K562 (cell line): ENCODE measurements around the gene ZNF302. TPM values are rescaled to one million over a fixed set of nuclear protein-coding genes. Genes with fewer than 3 reads are reported as not detected.
A peak's percentile ranks its signal among the peaks of the same experiment; 100 is the strongest.

Experiments used
- BRCA1 ChIP-seq, 2 experiments: fragments of 450-650 bp in 1 of 2; sonication (generic) in 1 of 2; formaldehyde crosslinking in 1 of 2; IDR thresholded peaks; 2 replicates each; pipeline versions ENCODE4 v1.5.0 to v1.6.1; 2017 to 2020; ENCODE audit warnings: mild to moderate bottlenecking in 1 of 2, missing genetic modification reagents in 1 of 2
- FOXJ2 ChIP-seq: fragments of 200-800 bp; sonication (Bioruptor generic); IDR thresholded peaks from 2 replicates; pipeline ENCODE4 v1.6.1; 2016; ENCODE audit warnings: missing genetic modification characterization, missing compliant biosample characterization
- GATAD2A ChIP-seq: fragments of 450-650 bp; IDR thresholded peaks from 2 replicates; pipeline ENCODE4 v1.6.1; 2017
- KLF10 ChIP-seq: fragments of 250-450 bp; sonication (Bioruptor Pico); IDR thresholded peaks from 2 replicates; pipeline ENCODE4 v1.6.1; 2021; ENCODE audit warnings: matching md5 sums
- L3MBTL2 ChIP-seq: fragments of 450-650 bp; IDR thresholded peaks from 2 replicates; pipeline ENCODE4 v1.6.1; 2016; ENCODE audit warnings: mild to moderate bottlenecking, moderate library complexity
- MAZ ChIP-seq, 2 experiments: fragments of 450-650 bp in 1 of 2; sonication (generic) in 1 of 2; formaldehyde crosslinking; IDR thresholded peaks in 1 of 2; conservative IDR thresholded peaks in 1 of 2; 2 replicates each; pipeline versions ENCODE4 v1.4.0 to v1.5.0; 2020; ENCODE audit warnings: mild to moderate bottlenecking in 1 of 2, missing genetic modification reagents in 1 of 2
- MNT ChIP-seq, 2 experiments: fragments of 450-650 bp; conservative IDR thresholded peaks; 2 replicates each; pipeline ENCODE4 v1.6.1; 2017; ENCODE audit warnings: mild to moderate bottlenecking in 2 of 2, moderate library complexity in 2 of 2
- MTA1 ChIP-seq: fragments of 450-650 bp; IDR thresholded peaks from 2 replicates; pipeline ENCODE4 v1.6.1; 2017; ENCODE audit warnings: borderline replicate concordance
- MTA2 ChIP-seq: fragments of 450-650 bp; IDR thresholded peaks from 2 replicates; pipeline ENCODE4 v1.6.1; 2016; ENCODE audit warnings: low read depth
- MXI1 ChIP-seq: IDR thresholded peaks from 2 replicates; pipeline ENCODE4 v1.6.1; 2011; ENCODE audit warnings: low read depth, mild to moderate bottlenecking, improper control_type of control experiment, low read length
- POLR3G ChIP-seq: IDR thresholded peaks from 2 replicates; pipeline ENCODE4 v1.6.1; 2011; ENCODE audit not compliant: insufficient read length, insufficient replicate concordance; ENCODE audit errors: extremely low read depth
- RAD21 ChIP-seq, 2 experiments: fragments of 250-450 bp in 1 of 2; fragments of 450-650 bp in 1 of 2; sonication (Bioruptor Pico) in 1 of 2; formaldehyde crosslinking in 1 of 2; IDR thresholded peaks in 1 of 2; conservative IDR thresholded peaks in 1 of 2; 2 replicates each; pipeline versions ENCODE4 v1.4.0 to v1.8.0; 2020 to 2022; ENCODE audit warnings: mild to moderate bottlenecking in 2 of 2, moderate library complexity in 1 of 2
- RAD51 ChIP-seq: fragments of 450-650 bp; IDR thresholded peaks from 2 replicates; pipeline ENCODE4 v1.7.1; 2016; ENCODE audit warnings: low read depth, mild to moderate bottlenecking, borderline replicate concordance
- RBM34 ChIP-seq: fragments of 200-400 bp; formaldehyde crosslinking; IDR thresholded peaks from 2 replicates; pipeline ENCODE4 v1.6.1; 2018; ENCODE audit warnings: low read length, borderline replicate concordance; ENCODE audit not compliant: insufficient read depth
- SMARCA5 ChIP-seq: fragments of 450-650 bp; IDR thresholded peaks from 2 replicates; pipeline ENCODE4 v1.6.1; 2016
- SUPT5H ChIP-seq: fragments of 450-650 bp; IDR thresholded peaks from 2 replicates; pipeline ENCODE4 v1.6.1; 2016
- TRIM28 ChIP-seq: fragments of 450-650 bp; IDR thresholded peaks from 2 replicates; pipeline ENCODE4 v1.6.1; 2017
- USF1 ChIP-seq: sonication (generic); formaldehyde crosslinking; IDR thresholded peaks from 2 replicates; pipeline ENCODE4 v1.9.0; 2022; ENCODE audit warnings: mild to moderate bottlenecking, missing genetic modification reagents
- WHSC1 ChIP-seq: IDR thresholded peaks from one replicate; pipeline ENCODE4 v1.6.1; 2012; ENCODE audit warnings: low read length, control low read depth, inconsistent platforms
- ZNF175 ChIP-seq: fragments of 200-800 bp; sonication (Bioruptor generic); IDR thresholded peaks from 2 replicates; pipeline ENCODE4 v1.6.1; 2016; ENCODE audit warnings: low read depth, mild to moderate bottlenecking, missing genetic modification characterization, missing compliant biosample characterization
- ZNF3 ChIP-seq: fragments of 250-450 bp; sonication (Bioruptor Pico); IDR thresholded peaks from 2 replicates; pipeline ENCODE4 v1.5.0; 2021; ENCODE audit warnings: mild to moderate bottlenecking, moderate library complexity
- ZNF408 ChIP-seq: fragments of 250-450 bp; sonication (Bioruptor Pico); IDR thresholded peaks from 2 replicates; pipeline ENCODE4 v1.4.0; 2020; ENCODE audit warnings: low read depth, mild to moderate bottlenecking, moderate library complexity
- ZNF639 ChIP-seq, 2 experiments: fragments of 200-800 bp in 1 of 2; sonication (Bioruptor generic) in 1 of 2; sonication (generic) in 1 of 2; formaldehyde crosslinking in 1 of 2; IDR thresholded peaks in 1 of 2; conservative IDR thresholded peaks in 1 of 2; 2 replicates each; pipeline versions ENCODE4 v1.5.0 to v1.6.1; 2016 to 2020; ENCODE audit warnings: missing compliant biosample characterization in 1 of 2, missing genetic modification characterization in 1 of 2, missing genetic modification reagents in 1 of 2
- polyA plus RNA-seq, 8 experiments: library from polyadenylated mRNA; depleted of rRNA in 4 of 8; stranded (reverse) in 5 of 8; unstranded in 3 of 8; fragments of >200 nt; fragmentation: Nextera tagmentation in 2 of 8; fragmentation: Illumina TruSeq in 1 of 8; extraction: Ambion mirVana in 2 of 8; extraction: Trizol in 1 of 8; gene quantifications; 2 replicates each; pipeline versions ENCODE4 v1.2.1 to v1.2.3, GENCODE V29; 2011 to 2014; ENCODE audit warnings: inconsistent platforms in 1 of 8, missing spikeins in 1 of 8
- total RNA-seq, 7 experiments: library from RNA; depleted of rRNA in 6 of 7; stranded (reverse); fragments of >200 nt in 6 of 7; fragmentation: Illumina TruSeq in 2 of 7; extraction: Trizol in 2 of 7; gene quantifications; 2 replicates each; pipeline versions ENCODE4 v1.2.1 to v1.2.3, GENCODE V29; 2011 to 2021; ENCODE audit warnings: low replicate concordance in 1 of 7
- TF ChIP-seq, protein P1 (sequence below): sonication (generic); formaldehyde crosslinking; IDR thresholded peaks from 2 replicates; pipeline ENCODE4 v1.5.0; 2020; ENCODE audit warnings: missing genetic modification reagents

ZNF302 gene
- total and polyA plus RNA-seq, 9 of the 15 experiments (the other 6 are each of a cell fraction or from before 2014, with no cell fraction given) = 0.08 to 1.0 (median 0.27) TPM; not detected in 1

- no peak; the same call in 1 of the 2 replicates for TF ChIP-seq MXI1
- TF ChIP-seq WHSC1 = no peak
- no peak for TF ChIP-seq ZNF408 (CRISPR knock-in tag)
- TF ChIP-seq SUPT5H = peak; percentile 95
- peak in 1 of 2 experiments; percentile 95; a peak in 2 of 4 replicates for TF ChIP-seq ZNF639 (CRISPR knock-in tag; conservative IDR thresholded peaks at IDR 0.05 in 1 of 2, IDR thresholded peaks at IDR 0.05 in 1 of 2)
- peak; percentile 52 to 88; a peak in 3 of 4 replicates for TF ChIP-seq MAZ (CRISPR knock-in tag; conservative IDR thresholded peaks at IDR 0.05 in 1 of 2, IDR thresholded peaks at IDR 0.05 in 1 of 2)
- no peak; the same call in 1 of the 2 replicates for TF ChIP-seq MTA1
- 0 out of 2 replicates have a peak, but pooled peaks have one; percentile 34 for TF ChIP-seq GATAD2A
- no peak for TF ChIP-seq MTA2
- TF ChIP-seq, protein P1, sequence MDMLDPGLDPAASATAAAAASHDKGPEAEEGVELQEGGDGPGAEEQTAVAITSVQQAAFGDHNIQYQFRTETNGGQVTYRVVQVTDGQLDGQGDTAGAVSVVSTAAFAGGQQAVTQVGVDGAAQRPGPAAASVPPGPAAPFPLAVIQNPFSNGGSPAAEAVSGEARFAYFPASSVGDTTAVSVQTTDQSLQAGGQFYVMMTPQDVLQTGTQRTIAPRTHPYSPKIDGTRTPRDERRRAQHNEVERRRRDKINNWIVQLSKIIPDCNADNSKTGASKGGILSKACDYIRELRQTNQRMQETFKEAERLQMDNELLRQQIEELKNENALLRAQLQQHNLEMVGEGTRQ (CRISPR knock-in tag) = no peak
- no peak; the same call in 1 of the 2 replicates for TF ChIP-seq RAD51
- TF ChIP-seq SMARCA5 = no peak
- TF ChIP-seq ZNF3 (CRISPR knock-in tag) = no peak
- no peak for TF ChIP-seq BRCA1 (IDR thresholded peaks at IDR 0.05)
- no peak for TF ChIP-seq BRCA1 (CRISPR knock-in tag; IDR thresholded peaks at IDR 0.05)
- peak; percentile 48; the same call in 1 of the 2 replicates for TF ChIP-seq USF1 (CRISPR knock-in tag)
- TF ChIP-seq POLR3G = no peak
- TF ChIP-seq RBM34 = no peak
- no peak for TF ChIP-seq TRIM28
- TF ChIP-seq ZNF175 (CRISPR knock-in tag) = no peak
- TF ChIP-seq RAD21 (CRISPR knock-in tag; conservative IDR thresholded peaks at IDR 0.05 in 1 of 2, IDR thresholded peaks at IDR 0.05 in 1 of 2) = no peak
- TF ChIP-seq KLF10 (CRISPR knock-in tag) = no peak
- peak; percentile 83 for TF ChIP-seq L3MBTL2
- peak; percentile 42; the same call in 1 of the 2 replicates for TF ChIP-seq FOXJ2
- peak; percentile 95 to 97; a peak in 3 of 4 replicates for TF ChIP-seq MNT (conservative IDR thresholded peaks at IDR 0.05)
Measured at GRCh38 chr19:34733746-34734536, 56.5 kb downstream of the ZNF302 start, which contains the start of gene ZNF181 (continued).
